Measurements from ENCODE around the gene TMEM150B. TPM values are rescaled to one million over a fixed set of nuclear protein-coding genes. Genes with fewer than 3 reads are reported as not detected.

TMEM150B gene
- total and polyA plus RNA-seq, 9 of the 15 experiments (the other 6 are each of a cell fraction or from before 2014, with no cell fraction given), result 0.47 to 1.3 (median 0.74) TPM; not detected in 2

- ChIA-PET CTCF (ENCODE audit: low intra/inter-chr PET ratio) (no interaction called here), POLR2A (interaction anchor here (1.0 to 3.0 kb wide), 5 partner anchors 10 to 85 kb away, joined by 3 to 7 read pairs (median 3); partner anchors contain the start of genes PPP6R1 and TMEM150B)
- in situ Hi-C loops (cut with MboI) (no loop called here), intact Hi-C loops (cut with micrococcal nuclease) (no loop called here)
- TF ChIP-seq, protein P1, sequence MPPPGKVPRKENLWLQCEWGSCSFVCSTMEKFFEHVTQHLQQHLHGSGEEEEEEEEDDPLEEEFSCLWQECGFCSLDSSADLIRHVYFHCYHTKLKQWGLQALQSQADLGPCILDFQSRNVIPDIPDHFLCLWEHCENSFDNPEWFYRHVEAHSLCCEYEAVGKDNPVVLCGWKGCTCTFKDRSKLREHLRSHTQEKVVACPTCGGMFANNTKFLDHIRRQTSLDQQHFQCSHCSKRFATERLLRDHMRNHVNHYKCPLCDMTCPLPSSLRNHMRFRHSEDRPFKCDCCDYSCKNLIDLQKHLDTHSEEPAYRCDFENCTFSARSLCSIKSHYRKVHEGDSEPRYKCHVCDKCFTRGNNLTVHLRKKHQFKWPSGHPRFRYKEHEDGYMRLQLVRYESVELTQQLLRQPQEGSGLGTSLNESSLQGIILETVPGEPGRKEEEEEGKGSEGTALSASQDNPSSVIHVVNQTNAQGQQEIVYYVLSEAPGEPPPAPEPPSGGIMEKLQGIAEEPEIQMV (tag; conservative IDR thresholded peaks at IDR 0.05; ENCODE audit: low read depth), result no peak
- TF ChIP-seq RB1 (IDR thresholded peaks at IDR 0.05; ENCODE audit: low read depth), result no peak
- no peak for TF ChIP-seq THRB (CRISPR knock-in tag; conservative IDR thresholded peaks at IDR 0.05)
- TF ChIP-seq, protein P2, sequence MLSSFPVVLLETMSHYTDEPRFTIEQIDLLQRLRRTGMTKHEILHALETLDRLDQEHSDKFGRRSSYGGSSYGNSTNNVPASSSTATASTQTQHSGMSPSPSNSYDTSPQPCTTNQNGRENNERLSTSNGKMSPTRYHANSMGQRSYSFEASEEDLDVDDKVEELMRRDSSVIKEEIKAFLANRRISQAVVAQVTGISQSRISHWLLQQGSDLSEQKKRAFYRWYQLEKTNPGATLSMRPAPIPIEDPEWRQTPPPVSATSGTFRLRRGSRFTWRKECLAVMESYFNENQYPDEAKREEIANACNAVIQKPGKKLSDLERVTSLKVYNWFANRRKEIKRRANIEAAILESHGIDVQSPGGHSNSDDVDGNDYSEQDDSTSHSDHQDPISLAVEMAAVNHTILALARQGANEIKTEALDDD (IDR thresholded peaks at IDR 0.05), result peak; percentile 48; the same call in 1 of the 2 replicates
- TF ChIP-seq LARP7 (IDR thresholded peaks at IDR 0.05), result no peak
- Histone ChIP-seq H3K4me2 (ENCODE audit: insufficient read depth, low read length) (peak overlapping the region; percentile 27; the same call in 1 of the 2 replicates), H2AFZ (ENCODE audit: low read depth, low read length) (peak overlapping the region; percentile 80), H3K36me3 (ENCODE audit: control insufficient read depth, insufficient read depth, low read length) (no peaks in the 10 kb centered on the region), H3K4me3 (no peak overlapping the region), H3K9me1 (ENCODE audit: control insufficient read depth, insufficient read depth, low read length) (no peaks in the 10 kb centered on the region), H3K9me3 (replicated peaks; ENCODE audit: control insufficient read depth, insufficient read depth, low read depth, low read length) (no peaks in the 10 kb centered on the region), H3K79me2 (ENCODE audit: control insufficient read depth, insufficient read depth, low read length) (no peaks in the 10 kb centered on the region), H3K9ac (ENCODE audit: insufficient read depth in 1 of 2, low read depth in 2 of 2, low read length in 2 of 2) (peak overlapping the region; percentile 12 to 79; a peak in 3 of 4 replicates), H3K4me1 (replicated peaks in 1 of 2; ENCODE audit: control insufficient read depth in 2 of 2, insufficient read depth in 2 of 2, low read length in 2 of 2) (peaks cover 9 to 39% of the 10 kb centered on the region in 2 experiments; a peak in 4 of 5 replicates), H3K27me3 (ENCODE audit: control insufficient read depth in 2 of 2, insufficient read depth in 2 of 2, low read length in 2 of 2) (no peaks in the 10 kb centered on the region), H3K27ac (ENCODE audit: extremely low read depth, low read depth, low read length) (peak overlapping the region; percentile 65), H4K20me1 (replicated peaks; ENCODE audit: control insufficient read depth, insufficient read depth, low read length) (no peaks in the 10 kb centered on the region)
- WGBS (ENCODE audit: insufficient coverage, low coverage, missing lambda C conversion rate), result 40% methylated on average over 8 of the region's 8 CpGs
- peak in 3 of 4 experiments; percentile 38 to 40 (median 39) for DNase-seq (ENCODE audit: extremely low read depth in 1 of 4, low spot score in 3 of 4)
- no TSS peak for BruUV-seq (replicated peaks)
- ATAC-seq, result peak; percentile 70
- no peak for FAIRE-seq
These were observed 10.7 kb downstream of the TMEM150B start for GRCh38 chr19:55314396-55314795.

All from K562 (cell line).